ENCODE data around the gene DSCAM. TPM values are rescaled to one million over a fixed set of nuclear protein-coding genes. Genes with fewer than 3 reads are reported as not detected.

The DSCAM gene
- total RNA-seq, 1 donor from 2014 or later, result 0.21 TPM

DNA sequence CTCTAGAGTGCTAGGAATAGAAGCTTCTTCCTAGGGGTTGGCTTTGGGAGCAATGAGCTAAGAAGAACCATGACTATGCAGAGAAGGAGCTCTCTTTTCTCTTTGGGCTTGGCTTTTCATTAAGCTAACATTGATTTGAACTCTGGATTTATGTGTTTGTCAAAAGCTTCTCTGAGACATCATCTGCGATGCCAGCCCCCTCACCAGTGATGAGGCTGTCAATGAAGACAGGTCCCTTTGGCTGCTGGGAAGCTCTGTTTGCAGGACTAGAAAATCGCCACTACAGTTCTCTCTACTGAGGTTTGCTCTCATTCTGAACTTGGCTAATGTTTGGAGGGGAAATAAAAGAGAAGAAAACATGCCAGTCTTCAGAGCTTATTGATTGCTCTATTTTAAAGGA is 794.7 kb downstream of the DSCAM start:
- Mint-ChIP-seq H3K9me3 (ENCODE audit: unreplicated experiment) (peaks cover 32% of the 10 kb centered on the region), H3K4me3 (ENCODE audit: unreplicated experiment) (no peak overlapping the region), H3K4me1 (ENCODE audit: unreplicated experiment) (no peaks in the 10 kb centered on the region), H3K36me3 (ENCODE audit: low read depth, unreplicated experiment) (no peaks in the 10 kb centered on the region), H3K27ac (ENCODE audit: unreplicated experiment) (no peak overlapping the region), H3K27me3 (ENCODE audit: unreplicated experiment) (peaks cover 2% of the 10 kb centered on the region)
- no peak for DNase-seq (ENCODE audit: low spot score)
- no peak for TF ChIP-seq CTCF (IDR thresholded peaks at IDR 0.05; ENCODE audit: unreplicated experiment)

GRCh38 chr21:40051801-40052200 is 795.2 kb downstream of the DSCAM start:
- Mint-ChIP-seq H3K27ac (ENCODE audit: unreplicated experiment) (no peak overlapping the region), H3K9me3 (ENCODE audit: unreplicated experiment) (peaks cover 27% of the 10 kb centered on the region), H3K27me3 (ENCODE audit: unreplicated experiment) (peaks cover 2% of the 10 kb centered on the region), H3K36me3 (ENCODE audit: low read depth, unreplicated experiment) (no peaks in the 10 kb centered on the region), H3K4me3 (ENCODE audit: unreplicated experiment) (no peak overlapping the region), H3K4me1 (ENCODE audit: unreplicated experiment) (no peaks in the 10 kb centered on the region)
- no peak for TF ChIP-seq CTCF (IDR thresholded peaks at IDR 0.05; ENCODE audit: unreplicated experiment)
- DNase-seq (ENCODE audit: low spot score), result no peak

DNA sequence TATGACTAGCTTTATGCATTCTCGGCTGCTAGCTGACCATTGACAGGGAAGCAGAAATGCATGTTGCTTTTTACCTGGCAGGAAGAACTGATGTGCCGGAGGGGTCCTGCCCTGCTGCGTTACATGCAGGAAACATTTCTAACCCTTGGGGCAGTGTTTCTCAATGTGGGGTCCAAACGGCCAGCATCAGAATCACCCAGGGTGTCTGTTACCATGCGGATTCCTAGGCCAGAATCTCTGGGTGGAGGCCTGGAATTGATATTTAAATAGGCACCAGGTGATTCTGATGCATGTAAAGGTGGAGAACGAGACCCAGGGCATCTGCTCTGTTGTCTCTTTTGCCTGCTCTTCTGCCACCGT is 797.0 kb downstream of the DSCAM start:
- TF ChIP-seq CTCF (IDR thresholded peaks at IDR 0.05; ENCODE audit: unreplicated experiment), result no peak
- no peak overlapping the region for H3K27ac Mint-ChIP-seq (ENCODE audit: unreplicated experiment)
- H3K4me1 Mint-ChIP-seq (ENCODE audit: unreplicated experiment), result no peaks in the 10 kb centered on the region
- H3K9me3 Mint-ChIP-seq (ENCODE audit: unreplicated experiment), result peaks cover 23% of the 10 kb centered on the region
- no peaks in the 10 kb centered on the region for H3K36me3 Mint-ChIP-seq (ENCODE audit: low read depth, unreplicated experiment)
- H3K4me3 Mint-ChIP-seq (ENCODE audit: unreplicated experiment), result no peak overlapping the region
- DNase-seq (ENCODE audit: low spot score), result no peak
- no peaks in the 10 kb centered on the region for H3K27me3 Mint-ChIP-seq (ENCODE audit: unreplicated experiment)

GRCh38 chr21:40049031-40049930 is 797.7 kb downstream of the DSCAM start:
- H3K27ac Mint-ChIP-seq (ENCODE audit: unreplicated experiment), result no peak overlapping the region
- no peaks in the 10 kb centered on the region for H3K27me3 Mint-ChIP-seq (ENCODE audit: unreplicated experiment)
- no peak for DNase-seq (ENCODE audit: low spot score)
- no peak for TF ChIP-seq CTCF (IDR thresholded peaks at IDR 0.05; ENCODE audit: unreplicated experiment)
- H3K4me3 Mint-ChIP-seq (ENCODE audit: unreplicated experiment), result no peak overlapping the region
- peaks cover 18% of the 10 kb centered on the region for H3K9me3 Mint-ChIP-seq (ENCODE audit: unreplicated experiment)
- no peaks in the 10 kb centered on the region for H3K36me3 Mint-ChIP-seq (ENCODE audit: low read depth, unreplicated experiment)
- no peaks in the 10 kb centered on the region for H3K4me1 Mint-ChIP-seq (ENCODE audit: unreplicated experiment)

DNA sequence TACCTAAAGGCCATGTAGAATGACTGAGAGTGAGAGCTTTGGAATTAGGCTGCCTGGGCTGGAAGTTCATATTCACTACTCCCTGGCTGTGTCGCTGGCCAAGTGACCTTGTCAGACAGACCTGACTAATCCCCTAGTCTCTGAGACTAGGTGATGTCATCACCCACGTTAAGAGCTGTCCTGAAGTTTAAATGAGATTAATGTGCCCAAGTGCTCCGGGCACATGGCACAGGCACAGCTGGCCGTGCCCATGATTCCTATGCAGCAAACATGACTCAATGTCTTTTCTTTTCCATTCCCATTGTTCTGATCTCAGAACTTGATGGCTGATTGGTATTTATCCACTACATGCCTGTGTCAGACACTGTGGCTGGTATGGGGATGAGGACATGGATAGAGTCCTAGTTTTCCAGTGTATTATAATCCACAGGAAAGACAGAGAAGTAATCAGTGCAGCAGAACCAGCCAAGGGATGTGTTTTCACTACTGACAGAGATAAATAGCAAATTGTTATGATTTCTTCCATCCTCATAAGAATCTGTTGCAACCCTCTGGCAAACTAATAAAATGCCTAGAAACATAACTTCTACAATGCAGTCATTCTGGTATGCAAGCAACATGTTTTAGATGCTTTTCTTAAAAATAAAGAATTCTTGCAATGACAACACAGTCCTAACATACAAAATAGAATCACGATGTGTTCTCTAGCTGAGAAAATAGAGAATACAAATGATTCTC is 798.8 kb downstream of the DSCAM start:
- H3K27me3 Mint-ChIP-seq (ENCODE audit: unreplicated experiment), result no peaks in the 10 kb centered on the region
- H3K27ac Mint-ChIP-seq (ENCODE audit: unreplicated experiment), result no peak overlapping the region
- no peaks in the 10 kb centered on the region for H3K36me3 Mint-ChIP-seq (ENCODE audit: low read depth, unreplicated experiment)
- H3K9me3 Mint-ChIP-seq (ENCODE audit: unreplicated experiment), result peaks cover 15% of the 10 kb centered on the region
- DNase-seq (ENCODE audit: low spot score), result no peak
- no peak overlapping the region for H3K4me3 Mint-ChIP-seq (ENCODE audit: unreplicated experiment)
- no peak for TF ChIP-seq CTCF (IDR thresholded peaks at IDR 0.05; ENCODE audit: unreplicated experiment)
- H3K4me1 Mint-ChIP-seq (ENCODE audit: unreplicated experiment), result no peaks in the 10 kb centered on the region

All from endothelial cell (in vitro differentiated cells).